Neuronal stem cell (in vitro differentiated cells): Measurements from ENCODE around the gene RHOJ.

ENCODE experiments used
- DNase-seq: peaks from one replicate; pipeline ENCODE4 v3.0.0-alpha.2; 2013; ENCODE audit warnings: low spot score
- H2AFZ ChIP-seq: one replicate; pipeline ENCODE4 v1.6.1; 2013; ENCODE audit warnings: mild to moderate bottlenecking, low read length, inconsistent platforms
- H2AK5ac ChIP-seq: 2 replicates; pipeline ENCODE4 v1.6.1; 2013; ENCODE audit warnings: low read depth, mild to moderate bottlenecking, inconsistent platforms, low read length, moderate library complexity, mixed read lengths
- H2BK120ac ChIP-seq: 2 replicates; pipeline ENCODE4 v1.6.1; 2013; ENCODE audit warnings: low read depth, mild to moderate bottlenecking, inconsistent platforms, low read length, moderate library complexity, mixed read lengths
- H2BK12ac ChIP-seq: one replicate; pipeline ENCODE4 v1.6.1; 2013; ENCODE audit warnings: low read length, inconsistent platforms
- H2BK15ac ChIP-seq: 2 replicates; pipeline ENCODE4 v1.6.1; 2013; ENCODE audit warnings: mild to moderate bottlenecking, low read length, inconsistent platforms, mixed read lengths
- H2BK5ac ChIP-seq: one replicate; pipeline ENCODE4 v1.6.1; 2013; ENCODE audit warnings: inconsistent platforms, mild to moderate bottlenecking, low read length, moderate library complexity
- H3K14ac ChIP-seq: one replicate; pipeline ENCODE4 v1.6.1; 2013; ENCODE audit warnings: low read length, inconsistent platforms
- H3K18ac ChIP-seq: 2 replicates; pipeline ENCODE4 v1.6.1; 2013; ENCODE audit warnings: low read length, inconsistent platforms
- H3K23ac ChIP-seq: 2 replicates; pipeline ENCODE4 v1.6.1; 2013; ENCODE audit warnings: low read depth, mild to moderate bottlenecking, mixed read lengths, low read length, inconsistent platforms; ENCODE audit not compliant: poor library complexity
- H3K27ac ChIP-seq: replicated peaks from 3 replicates; pipeline ENCODE4 v1.5.1; 2013; ENCODE audit warnings: low read length, inconsistent platforms
- H3K27me3 ChIP-seq, 3 experiments: 2 replicates each; pipeline ENCODE4 v1.6.1; 2013; ENCODE audit warnings: low read length in 3 of 3, mild to moderate bottlenecking in 2 of 3, inconsistent platforms in 1 of 3, low read depth in 1 of 3, mixed read lengths in 1 of 3, moderate library complexity in 1 of 3; ENCODE audit not compliant: control insufficient read depth in 3 of 3, insufficient read depth in 3 of 3
- H3K36me3 ChIP-seq, 2 donors: replicated peaks in 1 of 2; 2 replicates each; pipeline ENCODE4 v1.6.1; 2013; ENCODE audit warnings: low read length in 2 of 2; ENCODE audit not compliant: control insufficient read depth in 2 of 2, insufficient read depth in 2 of 2
- H3K4ac ChIP-seq: 2 replicates; pipeline ENCODE4 v1.6.1; 2013; ENCODE audit warnings: inconsistent platforms, mild to moderate bottlenecking, low read length, moderate library complexity
- H3K4me1 ChIP-seq, 2 donors: 1 replicate in 1 of 2; 2 replicates in 1 of 2; pipeline ENCODE4 v1.6.1; 2013; ENCODE audit warnings: low read length in 2 of 2, low read depth in 1 of 2; ENCODE audit not compliant: control insufficient read depth in 2 of 2, insufficient read depth in 1 of 2
- H3K4me2 ChIP-seq: one replicate; pipeline ENCODE4 v1.6.1; 2013; ENCODE audit warnings: mild to moderate bottlenecking, low read length, inconsistent platforms; ENCODE audit not compliant: insufficient read depth, poor library complexity, severe bottlenecking
- H3K4me3 ChIP-seq, 2 donors: 2 replicates each; pipeline ENCODE4 v1.5.1; 2013; ENCODE audit warnings: low read length in 2 of 2, mild to moderate bottlenecking in 2 of 2, inconsistent platforms in 1 of 2, moderate library complexity in 1 of 2
- H3K79me1 ChIP-seq: one replicate; pipeline ENCODE4 v1.6.1; 2013; ENCODE audit warnings: low read depth, mild to moderate bottlenecking, inconsistent platforms, low read length, moderate library complexity
- H3K9ac ChIP-seq: one replicate; pipeline ENCODE4 v1.6.1; 2013; ENCODE audit warnings: mild to moderate bottlenecking, low read depth, low read length, inconsistent platforms; ENCODE audit not compliant: poor library complexity
- H3K9me3 ChIP-seq, 2 donors: replicated peaks in 1 of 2; 2 replicates each; pipeline versions ENCODE3 to v1.6.1; 2013; ENCODE audit warnings: low read length in 2 of 2, mild to moderate bottlenecking in 2 of 2, inconsistent platforms in 1 of 2, low read depth in 1 of 2, mixed read lengths in 1 of 2, moderate library complexity in 1 of 2; ENCODE audit not compliant: control insufficient read depth in 2 of 2, insufficient read depth in 1 of 2
- H4K8ac ChIP-seq: one replicate; pipeline ENCODE4 v1.6.1; 2013; ENCODE audit warnings: low read depth, mild to moderate bottlenecking, inconsistent platforms, low read length, moderate library complexity
- H4K91ac ChIP-seq: one replicate; pipeline ENCODE4 v1.6.1; 2013; ENCODE audit warnings: low read length, low read depth, mild to moderate bottlenecking, inconsistent platforms; ENCODE audit not compliant: poor library complexity
- WGBS, 2 donors: extraction: QIAGEN DNeasy Blood & Tissue Kit; methylation state at CpG; one replicate each; pipeline ENCODE4 v1.1.7; 2013; ENCODE audit warnings: missing lambda C conversion rate in 2 of 2, mixed read lengths in 1 of 2; ENCODE audit not compliant: insufficient read length in 2 of 2, insufficient replicate concordance in 1 of 2; ENCODE audit errors: extremely low coverage in 2 of 2; 5-methylcytosine and 5-hydroxymethylcytosine counted together

RHOJ gene

DNA sequence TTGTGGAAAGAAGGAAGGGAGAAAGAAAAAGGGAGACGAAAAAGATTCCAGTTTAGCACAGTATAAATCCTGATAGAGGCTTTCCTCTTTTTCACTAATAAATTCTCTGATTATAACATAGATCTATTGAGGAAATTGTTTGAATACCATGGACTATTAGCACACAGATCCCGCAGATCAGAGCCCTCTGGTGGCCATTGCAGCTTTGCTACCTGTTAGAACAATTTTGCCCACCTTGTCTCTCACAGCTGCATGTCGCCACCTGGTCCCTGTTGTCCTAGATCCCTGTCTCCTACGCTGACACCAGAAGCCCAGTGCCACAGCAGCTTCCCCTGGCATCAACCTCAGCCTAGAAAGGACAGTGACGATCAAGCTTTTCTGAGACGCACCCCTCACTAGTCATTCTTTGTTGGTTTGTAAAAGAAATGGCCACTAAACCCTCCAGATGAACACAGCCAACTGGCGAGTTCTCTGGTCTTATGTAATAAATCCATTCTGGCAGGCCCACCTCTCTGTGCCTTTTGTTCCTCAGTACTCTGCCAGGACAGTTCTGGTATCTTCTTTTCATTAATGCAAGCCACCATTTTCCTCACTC is 104.6 kb downstream of the RHOJ start:
- Histone ChIP-seq H3K4me1 (no peaks in the 10 kb centered on the region), H4K8ac (no peak overlapping the region), H3K9me3 (no peaks in the 10 kb centered on the region), H3K36me3 (no peaks in the 10 kb centered on the region), H3K27me3 (peaks cover 0 to 3% (median 0%) of the 10 kb centered on the region in 3 experiments), H2BK5ac (no peak overlapping the region), H3K4me3 (no peak overlapping the region), H2BK15ac (no peak overlapping the region), H3K4ac (no peak overlapping the region), H2AFZ (no peak overlapping the region), H2BK120ac (no peak overlapping the region), H3K14ac (no peak overlapping the region), H3K18ac (no peak overlapping the region), H3K4me2 (no peak overlapping the region), H2AK5ac (no peak overlapping the region), H3K9ac (no peak overlapping the region), H4K91ac (no peak overlapping the region), H3K79me1 (no peaks in the 10 kb centered on the region), H3K23ac (no peak overlapping the region), H3K27ac (no peak overlapping the region), H2BK12ac (no peak overlapping the region)
- no CpG with 5 or more reads among the region's 7 CpGs for WGBS, 2 donors
- DNase-seq = no peak

- no peak within 1 kb of the TSS for H2BK15ac ChIP-seq
- H3K4ac ChIP-seq = no peak within 1 kb of the TSS
- no peak for DNase-seq
- H4K8ac ChIP-seq = no peak within 1 kb of the TSS
- H2AFZ ChIP-seq = no peak within 1 kb of the TSS
- H2BK5ac ChIP-seq = no peak within 1 kb of the TSS
- H3K27ac ChIP-seq = no peak within 1 kb of the TSS
- no peak within 1 kb of the TSS for H2BK12ac ChIP-seq
- H3K14ac ChIP-seq = no peak within 1 kb of the TSS
- no peaks in the 10 kb centered on the region for H3K79me1 ChIP-seq
- no peak within 1 kb of the TSS for H2AK5ac ChIP-seq
- no peak within 1 kb of the TSS for H3K23ac ChIP-seq
- no peaks in the 10 kb centered on the region for H3K36me3 ChIP-seq
- H3K9ac ChIP-seq = no peak within 1 kb of the TSS
- H3K4me1 ChIP-seq = peaks cover 0 to 8% of the 10 kb centered on the region in 2 donors
- H3K4me3 ChIP-seq = no peak within 1 kb of the TSS
- H2BK120ac ChIP-seq = no peak within 1 kb of the TSS
- no peaks in the 10 kb centered on the region for H3K9me3 ChIP-seq
- H3K27me3 ChIP-seq = no peaks in the 10 kb centered on the region
- H3K4me2 ChIP-seq = no peak within 1 kb of the TSS
- no peak within 1 kb of the TSS for H3K18ac ChIP-seq
- no peak within 1 kb of the TSS for H4K91ac ChIP-seq
Observed at GRCh38 chr14:63318835-63319234, 114.6 kb downstream of the RHOJ start, which contains the start of gene GPHB5. TSS of gene GPHB5 (minus strand) at chr14:63318935. CDS start at chr14:63317849, 1,086 bp downstream.

- no peak overlapping the region for H2BK15ac ChIP-seq
- H2BK5ac ChIP-seq = no peak overlapping the region
- H3K4ac ChIP-seq = no peak overlapping the region
- no peak overlapping the region for H4K91ac ChIP-seq
- DNase-seq = no peak
- H3K79me1 ChIP-seq = no peaks in the 10 kb centered on the region
- H3K18ac ChIP-seq = no peak overlapping the region
- WGBS, 2 donors = no CpG with 5 or more reads among the region's 1 CpG
- peaks cover 0 to 8% of the 10 kb centered on the region in 2 donors for H3K4me1 ChIP-seq
- no peak overlapping the region for H4K8ac ChIP-seq
- no peak overlapping the region for H2AK5ac ChIP-seq
- no peak overlapping the region for H3K23ac ChIP-seq
- H3K14ac ChIP-seq = no peak overlapping the region
- H3K27me3 ChIP-seq = no peaks in the 10 kb centered on the region
- H3K36me3 ChIP-seq = no peaks in the 10 kb centered on the region
- no peak overlapping the region for H2BK120ac ChIP-seq
- no peak overlapping the region for H3K4me3 ChIP-seq
- H3K9ac ChIP-seq = no peak overlapping the region
- H3K4me2 ChIP-seq = no peak overlapping the region
- H2BK12ac ChIP-seq = no peak overlapping the region
- no peak overlapping the region for H2AFZ ChIP-seq
- no peak overlapping the region for H3K27ac ChIP-seq
- no peaks in the 10 kb centered on the region for H3K9me3 ChIP-seq
Observed at GRCh38 chr14:63322472-63322871, 118.2 kb downstream of the RHOJ start.

- no CpG with 5 or more reads among the region's 9 CpGs for WGBS, 2 donors
- no peak overlapping the region for H3K23ac ChIP-seq
- DNase-seq = no peak
Observed at GRCh38 chr14:63322897-63323573, 118.8 kb downstream of the RHOJ start.

More at GRCh38 chr14:63322897-63323573, 118.8 kb downstream of the RHOJ start:
- no peak overlapping the region for H2BK5ac ChIP-seq
- H3K36me3 ChIP-seq = no peaks in the 10 kb centered on the region
- peaks cover 0 to 8% of the 10 kb centered on the region in 2 donors for H3K4me1 ChIP-seq
- H3K18ac ChIP-seq = no peak overlapping the region
- no peak overlapping the region for H2BK12ac ChIP-seq
- H3K27me3 ChIP-seq = no peaks in the 10 kb centered on the region
- H3K79me1 ChIP-seq = no peaks in the 10 kb centered on the region
- H3K27ac ChIP-seq = no peak overlapping the region
- H2AFZ ChIP-seq = no peak overlapping the region
- H3K4me3 ChIP-seq = no peak overlapping the region
- H3K4me2 ChIP-seq = no peak overlapping the region
- no peak overlapping the region for H3K4ac ChIP-seq
- H2BK120ac ChIP-seq = no peak overlapping the region
- H2BK15ac ChIP-seq = no peak overlapping the region
- no peak overlapping the region for H3K9ac ChIP-seq
- no peaks in the 10 kb centered on the region for H3K9me3 ChIP-seq
- no peak overlapping the region for H4K8ac ChIP-seq
- no peak overlapping the region for H4K91ac ChIP-seq
- H2AK5ac ChIP-seq = no peak overlapping the region
- H3K14ac ChIP-seq = no peak overlapping the region
